ENCODE data around the gene LSM7.

Gene LSM7

DNA sequence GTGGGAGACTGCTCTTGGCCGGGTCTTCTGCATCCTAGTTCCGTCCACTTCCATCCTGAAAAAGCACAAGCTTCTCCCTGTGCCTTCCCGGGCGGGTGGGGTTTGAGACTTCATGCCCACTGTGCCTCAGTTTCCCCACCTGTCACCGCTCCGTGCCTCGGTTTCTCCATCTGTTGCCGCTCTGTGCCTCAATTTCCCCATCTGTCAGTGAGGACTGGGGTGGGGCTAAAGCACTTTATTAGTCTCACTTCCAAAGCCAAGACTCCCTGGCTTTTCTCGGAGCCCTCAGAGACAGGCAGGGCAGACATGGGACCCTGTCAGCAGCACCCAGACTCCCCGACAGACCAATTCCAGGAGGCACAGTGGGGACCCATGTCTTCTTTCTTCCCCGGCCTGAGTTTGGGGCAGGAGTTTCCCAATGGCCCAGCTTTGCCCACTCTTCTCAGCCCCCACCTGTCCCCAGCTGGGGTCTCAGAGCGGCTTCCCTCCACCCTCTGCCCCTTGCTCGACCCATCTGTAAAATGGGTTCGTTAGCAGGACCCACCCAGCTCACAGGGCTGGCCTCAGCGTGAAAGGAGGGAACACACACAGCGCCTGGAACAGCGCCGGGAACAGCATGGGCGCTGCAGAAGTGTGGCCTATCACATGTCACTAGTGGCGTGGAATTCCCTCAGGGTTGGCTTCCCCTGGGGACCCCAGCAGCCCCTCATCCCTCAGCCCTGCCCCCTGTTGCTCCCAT is 41.8 kb downstream of the LSM7 start:
- H2AFZ ChIP-seq (ENCODE audit: low read length), result no peak overlapping the region
- peak overlapping the region; percentile 41 for H2BK12ac ChIP-seq (ENCODE audit: low read length)
- no peak overlapping the region for H2BK15ac ChIP-seq (ENCODE audit: low read length)
- H3K79me1 ChIP-seq (ENCODE audit: low read depth, low read length), result peaks cover 3% of the 10 kb centered on the region
- peaks cover 0 to 2% of the 10 kb centered on the region in 2 donors for H3K9me3 ChIP-seq (replicated peaks in 1 of 2; ENCODE audit: control insufficient read depth in 2 of 2, insufficient read depth in 1 of 2, low read depth in 1 of 2, low read length in 2 of 2)
- no peak overlapping the region for H3K18ac ChIP-seq (ENCODE audit: low read length)
- H3K27me3 ChIP-seq (ENCODE audit: control insufficient read depth in 3 of 3, insufficient read depth in 3 of 3, low read depth in 1 of 3, low read length in 3 of 3), result peaks cover 32 to 69% (median 35%) of the 10 kb centered on the region in 3 experiments
- H3K14ac ChIP-seq (ENCODE audit: low read length), result peak overlapping the region; percentile 56
- no peak overlapping the region for H3K27ac ChIP-seq (replicated peaks; ENCODE audit: low read length)
- H2BK120ac ChIP-seq (ENCODE audit: low read depth, low read length), result no peak overlapping the region
- H2AK5ac ChIP-seq (ENCODE audit: low read depth, low read length), result peak overlapping the region; percentile 63
- H3K36me3 ChIP-seq (replicated peaks in 1 of 2; ENCODE audit: control insufficient read depth in 2 of 2, insufficient read depth in 2 of 2, low read length in 2 of 2), result no peaks in the 10 kb centered on the region
- H3K23ac ChIP-seq (ENCODE audit: low read depth, low read length, poor library complexity), result no peak overlapping the region
- no peak overlapping the region for H3K4me2 ChIP-seq (ENCODE audit: insufficient read depth, low read length, poor library complexity, severe bottlenecking)
- no peak for DNase-seq (ENCODE audit: low spot score)
- WGBS, 2 donors (ENCODE audit: extremely low coverage in 2 of 2, insufficient read length in 2 of 2, insufficient replicate concordance in 1 of 2), result no CpG with 5 or more reads among the region's 20 CpGs
- H3K4ac ChIP-seq (ENCODE audit: low read length), result no peak overlapping the region
- no peak overlapping the region for H3K4me3 ChIP-seq (ENCODE audit: low read length in 2 of 2)
- peaks cover 8 to 17% of the 10 kb centered on the region in 2 donors for H3K4me1 ChIP-seq (ENCODE audit: control insufficient read depth in 2 of 2, insufficient read depth in 1 of 2, low read depth in 1 of 2, low read length in 2 of 2)
- H3K9ac ChIP-seq (ENCODE audit: low read depth, low read length, poor library complexity), result no peak overlapping the region
- no peak overlapping the region for H4K8ac ChIP-seq (ENCODE audit: low read depth, low read length)
- no peak overlapping the region for H4K91ac ChIP-seq (ENCODE audit: low read depth, low read length, poor library complexity)
- H2BK5ac ChIP-seq (ENCODE audit: low read length), result no peak overlapping the region

DNA sequence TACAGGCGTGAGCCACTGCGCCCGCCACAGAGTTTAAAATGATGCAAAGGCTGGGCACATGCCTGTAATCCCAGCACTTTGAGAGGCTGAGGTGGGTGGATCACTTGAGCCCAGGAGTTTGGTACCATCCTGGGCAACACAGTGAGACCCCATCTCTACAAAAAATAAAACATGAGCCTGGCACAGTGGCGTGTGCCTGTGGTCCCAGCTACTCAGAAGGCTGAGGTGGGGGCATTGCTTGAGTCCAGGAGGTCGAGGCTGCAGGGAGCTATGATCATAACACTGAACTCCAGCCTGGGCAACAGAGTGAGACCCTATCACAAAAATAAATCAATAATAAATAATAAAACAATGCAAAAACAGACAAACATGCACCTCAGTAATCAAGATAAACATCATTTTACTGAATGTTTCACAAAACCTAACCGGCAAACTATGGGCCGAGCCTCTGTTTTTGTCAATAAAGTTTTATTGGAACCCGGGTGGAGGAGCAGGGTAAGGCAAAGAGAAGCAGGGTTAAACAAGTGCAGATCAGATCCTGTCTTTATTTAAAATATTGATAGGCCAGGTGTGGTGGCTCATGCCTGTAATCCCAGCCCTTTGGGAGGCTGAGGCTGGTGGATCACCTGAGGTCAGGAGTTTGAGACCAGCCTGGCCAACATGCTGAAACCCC is 44.4 kb downstream of the LSM7 start:
- no peak overlapping the region for H3K4me2 ChIP-seq (ENCODE audit: insufficient read depth, low read length, poor library complexity, severe bottlenecking)
- H4K8ac ChIP-seq (ENCODE audit: low read depth, low read length), result no peak overlapping the region
- H3K27me3 ChIP-seq (ENCODE audit: control insufficient read depth in 3 of 3, insufficient read depth in 3 of 3, low read depth in 1 of 3, low read length in 3 of 3), result peaks cover 9 to 44% (median 13%) of the 10 kb centered on the region in 3 experiments
- H3K36me3 ChIP-seq (replicated peaks in 1 of 2; ENCODE audit: control insufficient read depth in 2 of 2, insufficient read depth in 2 of 2, low read length in 2 of 2), result no peaks in the 10 kb centered on the region
- peaks cover 3 to 8% of the 10 kb centered on the region in 2 donors for H3K4me1 ChIP-seq (ENCODE audit: control insufficient read depth in 2 of 2, insufficient read depth in 1 of 2, low read depth in 1 of 2, low read length in 2 of 2)
- no peak overlapping the region for H3K4ac ChIP-seq (ENCODE audit: low read length)
- peaks cover 1% of the 10 kb centered on the region for H3K79me1 ChIP-seq (ENCODE audit: low read depth, low read length)
- H3K27ac ChIP-seq (replicated peaks; ENCODE audit: low read length), result no peak overlapping the region
- DNase-seq (ENCODE audit: low spot score), result no peak
- H2BK15ac ChIP-seq (ENCODE audit: low read length), result no peak overlapping the region
- no peak overlapping the region for H3K9ac ChIP-seq (ENCODE audit: low read depth, low read length, poor library complexity)
- no peak overlapping the region for H2AK5ac ChIP-seq (ENCODE audit: low read depth, low read length)
- H3K18ac ChIP-seq (ENCODE audit: low read length), result no peak overlapping the region
- H2BK12ac ChIP-seq (ENCODE audit: low read length), result no peak overlapping the region
- no peak overlapping the region for H2BK120ac ChIP-seq (ENCODE audit: low read depth, low read length)
- H3K14ac ChIP-seq (ENCODE audit: low read length), result no peak overlapping the region
- no peak overlapping the region for H3K4me3 ChIP-seq (ENCODE audit: low read length in 2 of 2)
- no peak overlapping the region for H2AFZ ChIP-seq (ENCODE audit: low read length)
- H3K23ac ChIP-seq (ENCODE audit: low read depth, low read length, poor library complexity), result no peak overlapping the region
- no CpG with 5 or more reads among the region's 8 CpGs for WGBS, 2 donors (ENCODE audit: extremely low coverage in 2 of 2, insufficient read length in 2 of 2, insufficient replicate concordance in 1 of 2)
- no peaks in the 10 kb centered on the region for H3K9me3 ChIP-seq (replicated peaks in 1 of 2; ENCODE audit: control insufficient read depth in 2 of 2, insufficient read depth in 1 of 2, low read depth in 1 of 2, low read length in 2 of 2)
- H2BK5ac ChIP-seq (ENCODE audit: low read length), result no peak overlapping the region
- H4K91ac ChIP-seq (ENCODE audit: low read depth, low read length, poor library complexity), result no peak overlapping the region

DNA sequence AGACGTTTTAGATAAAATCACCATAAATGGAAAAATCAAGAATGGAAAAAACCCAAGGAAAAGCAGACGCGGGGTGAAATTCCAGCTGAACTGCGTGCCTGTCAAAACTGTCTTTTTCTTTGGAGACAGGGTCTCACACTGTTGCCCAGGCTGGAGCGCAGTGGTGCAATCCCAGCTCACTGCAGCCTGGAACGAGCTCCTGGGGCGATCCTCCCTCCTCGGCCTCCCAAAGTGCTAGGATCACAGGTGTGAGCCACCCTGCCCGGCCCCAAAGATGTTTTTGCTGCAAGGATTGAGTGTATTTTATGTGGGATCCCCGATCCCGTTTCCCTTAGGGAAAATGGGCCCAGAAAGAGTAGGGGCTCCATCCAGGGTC is 45.5 kb downstream of the LSM7 start:
- H3K9ac ChIP-seq (ENCODE audit: low read depth, low read length, poor library complexity), result no peak overlapping the region
- H3K79me1 ChIP-seq (ENCODE audit: low read depth, low read length), result peaks cover 1% of the 10 kb centered on the region
- peaks cover 1 to 32% (median 1%) of the 10 kb centered on the region in 3 experiments for H3K27me3 ChIP-seq (ENCODE audit: control insufficient read depth in 3 of 3, insufficient read depth in 3 of 3, low read depth in 1 of 3, low read length in 3 of 3)
- no peak overlapping the region for H3K18ac ChIP-seq (ENCODE audit: low read length)
- no peaks in the 10 kb centered on the region for H3K36me3 ChIP-seq (replicated peaks in 1 of 2; ENCODE audit: control insufficient read depth in 2 of 2, insufficient read depth in 2 of 2, low read length in 2 of 2)
- no peak overlapping the region for H3K4me3 ChIP-seq (ENCODE audit: low read length in 2 of 2)
- H3K14ac ChIP-seq (ENCODE audit: low read length), result no peak overlapping the region
- no peak for DNase-seq (ENCODE audit: low spot score)
- no peak overlapping the region for H2BK12ac ChIP-seq (ENCODE audit: low read length)
- H3K4ac ChIP-seq (ENCODE audit: low read length), result no peak overlapping the region
- no peak overlapping the region for H2BK120ac ChIP-seq (ENCODE audit: low read depth, low read length)
- H4K91ac ChIP-seq (ENCODE audit: low read depth, low read length, poor library complexity), result no peak overlapping the region
- no CpG with 5 or more reads among the region's 11 CpGs for WGBS, 2 donors (ENCODE audit: extremely low coverage in 2 of 2, insufficient read length in 2 of 2, insufficient replicate concordance in 1 of 2)
- no peak overlapping the region for H2BK5ac ChIP-seq (ENCODE audit: low read length)
- peak overlapping the region; percentile 84 for H2AFZ ChIP-seq (ENCODE audit: low read length)
- H4K8ac ChIP-seq (ENCODE audit: low read depth, low read length), result peak overlapping the region; percentile 17
- H3K23ac ChIP-seq (ENCODE audit: low read depth, low read length, poor library complexity), result no peak overlapping the region
- H3K4me2 ChIP-seq (ENCODE audit: insufficient read depth, low read length, poor library complexity, severe bottlenecking), result no peak overlapping the region
- no peak overlapping the region for H2BK15ac ChIP-seq (ENCODE audit: low read length)
- no peak overlapping the region for H2AK5ac ChIP-seq (ENCODE audit: low read depth, low read length)
- no peaks in the 10 kb centered on the region for H3K9me3 ChIP-seq (replicated peaks in 1 of 2; ENCODE audit: control insufficient read depth in 2 of 2, insufficient read depth in 1 of 2, low read depth in 1 of 2, low read length in 2 of 2)
- H3K4me1 ChIP-seq (ENCODE audit: control insufficient read depth in 2 of 2, insufficient read depth in 1 of 2, low read depth in 1 of 2, low read length in 2 of 2), result peaks cover 3 to 8% of the 10 kb centered on the region in 2 donors
- no peak overlapping the region for H3K27ac ChIP-seq (replicated peaks; ENCODE audit: low read length)

Data from neuronal stem cell (in vitro differentiated cells).